Coronary artery (tissue), 2 donors: Measurements from ENCODE around the gene HACD2.

ENCODE experiments used
- DNase-seq: peaks from one replicate; pipeline ENCODE4 v3.0.0-alpha.2; 2017; ENCODE audit warnings: low spot score
- H3K27ac ChIP-seq, 2 donors: fragments of 200-600 bp; sonication (generic); one replicate each; pipeline ENCODE4 v1.5.1; 2016 to 2019
- H3K4me3 ChIP-seq: fragments of 200-600 bp; sonication (generic); 2 replicates; pipeline ENCODE4 v1.5.1; 2016; ENCODE audit warnings: mild to moderate bottlenecking, moderate library complexity
- TF ChIP-seq, protein P1 (sequence below): fragments of 200-600 bp; sonication (generic); IDR thresholded peaks from one replicate; pipeline ENCODE4 v1.5.1; 2019; ENCODE audit warnings: antibody characterized with exemption

HACD2 gene

DNA sequence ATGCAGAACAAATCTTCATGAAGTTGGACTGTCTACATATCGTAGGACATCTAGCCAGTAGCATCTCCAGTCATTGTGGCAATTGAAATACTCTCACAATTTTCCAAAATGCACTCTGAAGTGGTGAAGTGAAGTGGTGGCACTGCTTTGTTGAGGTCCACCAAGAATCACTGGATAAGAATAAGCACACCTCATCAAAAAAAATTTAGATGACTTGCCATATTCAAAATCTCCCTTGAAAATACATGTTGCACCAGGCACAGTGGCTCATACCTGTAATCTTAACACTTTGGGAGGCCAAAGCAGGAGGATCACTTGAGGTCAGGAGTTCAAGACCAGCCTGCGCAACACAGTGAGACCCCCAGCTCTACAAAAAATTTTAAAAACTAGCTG lies 12.9 kb downstream of the HACD2 start:
- no peak overlapping the region for H3K27ac ChIP-seq
- no peak overlapping the region for H3K4me3 ChIP-seq
- TF ChIP-seq, protein P1, sequence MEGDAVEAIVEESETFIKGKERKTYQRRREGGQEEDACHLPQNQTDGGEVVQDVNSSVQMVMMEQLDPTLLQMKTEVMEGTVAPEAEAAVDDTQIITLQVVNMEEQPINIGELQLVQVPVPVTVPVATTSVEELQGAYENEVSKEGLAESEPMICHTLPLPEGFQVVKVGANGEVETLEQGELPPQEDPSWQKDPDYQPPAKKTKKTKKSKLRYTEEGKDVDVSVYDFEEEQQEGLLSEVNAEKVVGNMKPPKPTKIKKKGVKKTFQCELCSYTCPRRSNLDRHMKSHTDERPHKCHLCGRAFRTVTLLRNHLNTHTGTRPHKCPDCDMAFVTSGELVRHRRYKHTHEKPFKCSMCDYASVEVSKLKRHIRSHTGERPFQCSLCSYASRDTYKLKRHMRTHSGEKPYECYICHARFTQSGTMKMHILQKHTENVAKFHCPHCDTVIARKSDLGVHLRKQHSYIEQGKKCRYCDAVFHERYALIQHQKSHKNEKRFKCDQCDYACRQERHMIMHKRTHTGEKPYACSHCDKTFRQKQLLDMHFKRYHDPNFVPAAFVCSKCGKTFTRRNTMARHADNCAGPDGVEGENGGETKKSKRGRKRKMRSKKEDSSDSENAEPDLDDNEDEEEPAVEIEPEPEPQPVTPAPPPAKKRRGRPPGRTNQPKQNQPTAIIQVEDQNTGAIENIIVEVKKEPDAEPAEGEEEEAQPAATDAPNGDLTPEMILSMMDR = no peak
- DNase-seq = no peak

DNA sequence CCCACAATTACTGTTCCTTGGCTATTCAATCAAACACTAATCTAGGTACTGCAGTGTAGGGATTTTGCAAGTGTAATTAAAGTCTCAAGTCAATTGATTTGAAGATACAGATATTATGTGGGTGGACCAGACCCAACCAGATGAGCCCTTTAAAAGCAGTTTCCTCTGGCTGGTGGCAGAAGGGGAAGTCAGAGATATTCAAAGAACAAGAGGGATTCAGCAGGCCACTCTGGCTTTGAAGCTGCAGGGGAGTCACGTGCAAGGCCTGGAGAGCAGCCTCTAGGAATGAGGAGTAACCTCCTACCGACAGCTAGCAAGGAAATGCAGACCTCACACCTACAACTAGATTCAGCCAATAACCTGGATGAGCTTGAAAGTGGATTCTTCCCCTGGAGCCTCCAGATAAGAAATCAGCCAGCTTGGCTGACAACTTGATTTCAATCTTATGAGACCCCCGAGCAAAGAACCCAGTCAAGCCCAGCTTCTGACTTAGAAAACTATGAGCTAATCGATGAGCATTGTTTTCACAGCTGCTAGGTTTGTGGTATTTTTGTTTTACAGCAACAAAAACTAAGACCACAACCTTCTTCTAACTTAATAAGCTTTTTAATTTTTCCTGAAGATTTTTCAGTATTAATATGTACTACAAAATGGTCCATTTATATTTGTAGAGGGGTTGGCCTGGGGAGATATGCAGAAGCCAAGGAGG lies 13.4 kb downstream of the HACD2 start:
- Histone ChIP-seq H3K27ac (no peak overlapping the region), H3K4me3 (no peak overlapping the region)
- TF ChIP-seq, protein P1 = no peak
- DNase-seq = no peak

DNA sequence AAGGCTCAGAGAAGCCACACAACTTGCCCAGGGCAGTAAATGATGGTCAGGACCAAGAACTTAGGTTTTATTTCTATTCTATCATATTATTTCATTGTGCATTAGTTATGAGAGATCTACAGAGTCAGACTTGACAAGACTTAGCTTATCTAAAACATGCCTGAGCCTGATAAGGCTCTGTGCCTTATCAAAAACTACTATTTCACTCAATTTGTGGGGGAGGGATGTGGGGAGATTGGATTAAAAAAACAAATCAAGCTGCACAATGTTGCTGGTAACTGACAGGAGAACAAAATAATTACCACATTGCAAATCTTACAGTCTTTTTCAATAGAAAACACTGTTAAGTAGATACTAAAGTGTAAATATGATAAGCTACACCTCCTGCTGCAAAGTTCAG lies 16.0 kb downstream of the HACD2 start:
- TF ChIP-seq, protein P1 = no peak
- no peak overlapping the region for H3K27ac ChIP-seq
- no peak for DNase-seq
- no peak overlapping the region for H3K4me3 ChIP-seq

DNA sequence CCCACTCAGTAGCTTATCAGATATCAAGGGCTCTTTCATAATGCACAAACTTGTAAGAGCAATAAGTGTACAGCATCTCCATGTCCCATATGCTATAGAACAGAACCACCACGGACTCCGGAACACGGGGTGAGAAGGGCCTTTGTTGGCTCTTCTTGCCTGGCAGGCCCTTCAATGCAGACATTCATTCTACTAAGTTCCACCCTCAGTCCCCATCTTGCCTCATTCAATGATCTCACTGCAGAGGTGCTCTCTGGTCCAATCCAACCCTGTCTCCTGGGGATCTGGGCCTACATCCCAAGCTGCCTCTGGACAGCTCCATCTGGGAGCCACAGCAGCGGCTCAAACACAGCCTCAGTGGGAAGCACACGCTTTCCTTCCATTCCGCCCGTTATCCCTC lies 16.8 kb downstream of the HACD2 start:
- H3K27ac ChIP-seq = no peak overlapping the region
- TF ChIP-seq, protein P1 = no peak
- H3K4me3 ChIP-seq = no peak overlapping the region
- DNase-seq = no peak

DNA sequence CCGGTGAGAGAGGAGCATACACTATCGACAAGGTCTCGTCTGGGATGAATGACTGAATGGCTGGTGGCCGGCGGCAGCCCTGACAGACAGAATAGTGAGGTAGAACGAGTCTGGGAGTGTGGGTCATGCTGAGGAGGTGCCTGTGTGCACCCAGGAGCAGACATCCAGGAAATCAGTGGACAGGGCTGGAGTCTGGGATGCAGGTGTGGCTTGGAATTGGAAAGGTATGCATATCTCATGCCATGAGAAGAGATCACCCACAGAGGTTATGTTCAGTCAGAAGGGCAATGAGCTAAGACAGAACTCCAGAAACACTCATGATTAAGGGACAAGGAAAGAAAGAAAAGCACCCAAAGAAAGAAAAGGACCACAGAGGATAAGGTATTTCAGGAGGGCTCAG lies 20.8 kb downstream of the HACD2 start:
- H3K27ac ChIP-seq = no peak overlapping the region
- H3K4me3 ChIP-seq = no peak overlapping the region
- TF ChIP-seq, protein P1 = no peak
- no peak for DNase-seq

DNA sequence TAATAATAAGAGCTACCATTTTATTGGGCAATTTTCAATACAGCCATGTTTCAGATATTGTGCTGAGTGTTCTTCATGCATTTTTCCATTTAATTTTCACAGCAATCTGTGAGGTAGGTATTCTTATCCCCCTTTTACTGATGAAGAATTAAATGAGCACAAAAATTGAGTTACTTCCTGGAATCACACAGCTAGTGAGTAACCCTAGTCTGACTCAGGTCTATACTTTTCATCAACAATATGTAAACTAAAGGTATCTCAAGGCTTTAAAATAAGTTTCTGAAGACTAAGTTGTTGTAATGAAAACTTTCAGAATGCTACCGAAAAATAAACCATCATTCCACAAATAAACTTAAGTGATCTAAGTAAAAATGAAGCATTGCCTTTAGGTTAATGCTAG lies 22.3 kb downstream of the HACD2 start:
- Histone ChIP-seq H3K27ac (no peak overlapping the region), H3K4me3 (no peak overlapping the region)
- TF ChIP-seq, protein P1 = no peak
- DNase-seq = no peak

DNA sequence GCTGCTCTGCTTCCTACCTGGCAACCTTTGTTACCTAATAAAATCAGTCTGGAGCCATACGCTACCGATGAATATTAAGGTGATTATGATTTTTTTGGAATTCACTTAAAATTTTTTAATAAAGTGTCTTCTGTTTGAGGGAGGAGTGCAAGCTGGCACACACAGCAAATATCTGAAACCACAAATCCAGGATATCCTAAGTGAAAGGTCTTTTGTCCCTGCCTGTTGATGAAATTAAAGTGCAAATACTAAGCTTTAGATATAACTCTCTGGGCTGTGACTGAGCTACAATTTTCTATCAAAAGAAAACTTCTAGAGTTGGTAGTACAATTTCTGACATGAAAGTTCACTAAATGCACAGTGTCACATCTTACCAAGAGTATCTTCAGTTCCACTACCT lies 23.7 kb downstream of the HACD2 start:
- H3K27ac ChIP-seq = no peak overlapping the region
- no peak overlapping the region for H3K4me3 ChIP-seq
- TF ChIP-seq, protein P1 = no peak
- no peak for DNase-seq
